ENCODE data around the gene MTCH2. TPM values are rescaled to one million over a fixed set of nuclear protein-coding genes. Genes with fewer than 3 reads are reported as not detected.

Gene MTCH2
- total RNA-seq, 1 experiment from 2014 or later, result 160 TPM

DNA sequence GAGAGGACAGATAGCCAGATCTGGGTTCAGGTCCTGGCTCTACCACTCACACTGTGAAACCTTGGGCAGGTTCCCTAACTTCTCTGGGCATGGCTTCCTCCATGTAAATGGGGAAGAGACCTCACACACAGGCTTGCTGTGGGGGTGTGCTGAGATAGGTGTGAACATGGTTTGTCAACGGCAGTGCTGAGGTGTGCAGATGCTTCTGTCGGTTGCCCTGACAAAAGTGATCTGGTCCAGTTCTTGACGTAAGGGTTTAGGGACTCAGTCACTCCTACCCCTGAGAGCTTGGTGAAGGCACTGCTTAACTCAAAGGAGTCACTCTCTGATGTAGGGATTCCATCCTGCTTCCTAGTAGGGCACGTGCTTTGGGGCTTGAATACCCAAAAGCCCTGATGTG is 50.1 kb downstream of the MTCH2 start (continued):
- no peak for TF ChIP-seq GTF2I (CRISPR knock-in tag; conservative IDR thresholded peaks at IDR 0.05)

DNA sequence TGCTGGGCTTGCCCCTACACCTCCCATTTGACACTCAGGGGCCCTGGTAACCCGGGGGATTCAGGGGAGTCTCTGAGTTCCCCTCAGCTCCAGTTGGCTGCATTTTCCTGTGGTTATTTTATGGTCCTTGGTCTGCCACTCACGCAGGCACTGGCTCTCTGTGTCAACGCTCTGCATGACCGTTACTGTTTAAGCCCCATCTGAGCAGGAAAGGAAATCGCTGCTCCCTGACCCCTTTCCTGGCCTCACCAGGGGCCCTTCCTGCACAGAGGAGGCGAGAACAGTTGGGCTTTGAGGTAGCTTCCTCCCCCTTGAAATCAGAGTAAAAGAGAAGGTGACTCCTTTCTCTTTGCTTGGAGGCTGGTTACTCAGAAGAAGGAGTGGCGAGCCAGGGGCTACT is 50.6 kb downstream of the MTCH2 start:
- ChIA-PET POLR2A (no interaction called here), CTCF (interaction anchor here (0.6 to 1.4 kb wide), 2 partner anchors 14 to 1310 kb away, joined by 3 read pairs; no protein-coding TSS in a partner anchor)
- ATAC-seq (no peak), DNase-seq (ENCODE audit: low spot score) (no peak)
- Mint-ChIP-seq H3K4me3 (0 out of 2 replicates have a peak overlapping the region, but pooled peaks have one; percentile 18), H3K27me3 (ENCODE audit: low read depth) (peaks cover 67% of the 10 kb centered on the region), H3K36me3 (no peaks in the 10 kb centered on the region), H3K4me1 (peaks cover 26% of the 10 kb centered on the region), H3K27ac (no peak overlapping the region; the same call in 1 of the 2 replicates), H3K9me3 (no peaks in the 10 kb centered on the region)
- no peak for TF ChIP-seq GRHL2 (CRISPR knock-in tag; IDR thresholded peaks at IDR 0.05; ENCODE audit: insufficient replicate concordance, severe bottlenecking)
- TF ChIP-seq, protein P1, sequence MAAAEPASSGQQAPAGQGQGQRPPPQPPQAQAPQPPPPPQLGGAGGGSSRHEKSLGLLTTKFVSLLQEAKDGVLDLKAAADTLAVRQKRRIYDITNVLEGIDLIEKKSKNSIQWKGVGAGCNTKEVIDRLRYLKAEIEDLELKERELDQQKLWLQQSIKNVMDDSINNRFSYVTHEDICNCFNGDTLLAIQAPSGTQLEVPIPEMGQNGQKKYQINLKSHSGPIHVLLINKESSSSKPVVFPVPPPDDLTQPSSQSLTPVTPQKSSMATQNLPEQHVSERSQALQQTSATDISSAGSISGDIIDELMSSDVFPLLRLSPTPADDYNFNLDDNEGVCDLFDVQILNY (CRISPR knock-in tag; IDR thresholded peaks at IDR 0.05), result no peak
- TF ChIP-seq FOXJ3 (CRISPR knock-in tag; IDR thresholded peaks at IDR 0.05; ENCODE audit: borderline replicate concordance), result no peak
- no peak for TF ChIP-seq IRF2 (CRISPR knock-in tag; IDR thresholded peaks at IDR 0.05; ENCODE audit: borderline replicate concordance, low read depth)
- TF ChIP-seq KAT7 (CRISPR knock-in tag; IDR thresholded peaks at IDR 0.05; ENCODE audit: borderline replicate concordance), result no peak
- TF ChIP-seq NR2C2 (CRISPR knock-in tag; IDR thresholded peaks at IDR 0.05), result no peak
- TF ChIP-seq, protein P2, sequence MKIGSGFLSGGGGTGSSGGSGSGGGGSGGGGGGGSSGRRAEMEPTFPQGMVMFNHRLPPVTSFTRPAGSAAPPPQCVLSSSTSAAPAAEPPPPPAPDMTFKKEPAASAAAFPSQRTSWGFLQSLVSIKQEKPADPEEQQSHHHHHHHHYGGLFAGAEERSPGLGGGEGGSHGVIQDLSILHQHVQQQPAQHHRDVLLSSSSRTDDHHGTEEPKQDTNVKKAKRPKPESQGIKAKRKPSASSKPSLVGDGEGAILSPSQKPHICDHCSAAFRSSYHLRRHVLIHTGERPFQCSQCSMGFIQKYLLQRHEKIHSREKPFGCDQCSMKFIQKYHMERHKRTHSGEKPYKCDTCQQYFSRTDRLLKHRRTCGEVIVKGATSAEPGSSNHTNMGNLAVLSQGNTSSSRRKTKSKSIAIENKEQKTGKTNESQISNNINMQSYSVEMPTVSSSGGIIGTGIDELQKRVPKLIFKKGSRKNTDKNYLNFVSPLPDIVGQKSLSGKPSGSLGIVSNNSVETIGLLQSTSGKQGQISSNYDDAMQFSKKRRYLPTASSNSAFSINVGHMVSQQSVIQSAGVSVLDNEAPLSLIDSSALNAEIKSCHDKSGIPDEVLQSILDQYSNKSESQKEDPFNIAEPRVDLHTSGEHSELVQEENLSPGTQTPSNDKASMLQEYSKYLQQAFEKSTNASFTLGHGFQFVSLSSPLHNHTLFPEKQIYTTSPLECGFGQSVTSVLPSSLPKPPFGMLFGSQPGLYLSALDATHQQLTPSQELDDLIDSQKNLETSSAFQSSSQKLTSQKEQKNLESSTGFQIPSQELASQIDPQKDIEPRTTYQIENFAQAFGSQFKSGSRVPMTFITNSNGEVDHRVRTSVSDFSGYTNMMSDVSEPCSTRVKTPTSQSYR (CRISPR knock-in tag; IDR thresholded peaks at IDR 0.05), result no peak
- no peak for TF ChIP-seq ZNF416 (CRISPR knock-in tag; IDR thresholded peaks at IDR 0.05)
- TF ChIP-seq, protein P3, sequence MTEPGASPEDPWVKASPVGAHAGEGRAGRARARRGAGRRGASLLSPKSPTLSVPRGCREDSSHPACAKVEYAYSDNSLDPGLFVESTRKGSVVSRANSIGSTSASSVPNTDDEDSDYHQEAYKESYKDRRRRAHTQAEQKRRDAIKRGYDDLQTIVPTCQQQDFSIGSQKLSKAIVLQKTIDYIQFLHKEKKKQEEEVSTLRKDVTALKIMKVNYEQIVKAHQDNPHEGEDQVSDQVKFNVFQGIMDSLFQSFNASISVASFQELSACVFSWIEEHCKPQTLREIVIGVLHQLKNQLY (CRISPR knock-in tag; IDR thresholded peaks at IDR 0.05), result no peak
- TF ChIP-seq, protein P4, sequence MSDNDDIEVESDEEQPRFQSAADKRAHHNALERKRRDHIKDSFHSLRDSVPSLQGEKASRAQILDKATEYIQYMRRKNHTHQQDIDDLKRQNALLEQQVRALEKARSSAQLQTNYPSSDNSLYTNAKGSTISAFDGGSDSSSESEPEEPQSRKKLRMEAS (CRISPR knock-in tag; IDR thresholded peaks at IDR 0.05), result no peak
- TF ChIP-seq, protein P5, sequence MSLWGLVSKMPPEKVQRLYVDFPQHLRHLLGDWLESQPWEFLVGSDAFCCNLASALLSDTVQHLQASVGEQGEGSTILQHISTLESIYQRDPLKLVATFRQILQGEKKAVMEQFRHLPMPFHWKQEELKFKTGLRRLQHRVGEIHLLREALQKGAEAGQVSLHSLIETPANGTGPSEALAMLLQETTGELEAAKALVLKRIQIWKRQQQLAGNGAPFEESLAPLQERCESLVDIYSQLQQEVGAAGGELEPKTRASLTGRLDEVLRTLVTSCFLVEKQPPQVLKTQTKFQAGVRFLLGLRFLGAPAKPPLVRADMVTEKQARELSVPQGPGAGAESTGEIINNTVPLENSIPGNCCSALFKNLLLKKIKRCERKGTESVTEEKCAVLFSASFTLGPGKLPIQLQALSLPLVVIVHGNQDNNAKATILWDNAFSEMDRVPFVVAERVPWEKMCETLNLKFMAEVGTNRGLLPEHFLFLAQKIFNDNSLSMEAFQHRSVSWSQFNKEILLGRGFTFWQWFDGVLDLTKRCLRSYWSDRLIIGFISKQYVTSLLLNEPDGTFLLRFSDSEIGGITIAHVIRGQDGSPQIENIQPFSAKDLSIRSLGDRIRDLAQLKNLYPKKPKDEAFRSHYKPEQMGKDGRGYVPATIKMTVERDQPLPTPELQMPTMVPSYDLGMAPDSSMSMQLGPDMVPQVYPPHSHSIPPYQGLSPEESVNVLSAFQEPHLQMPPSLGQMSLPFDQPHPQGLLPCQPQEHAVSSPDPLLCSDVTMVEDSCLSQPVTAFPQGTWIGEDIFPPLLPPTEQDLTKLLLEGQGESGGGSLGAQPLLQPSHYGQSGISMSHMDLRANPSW (CRISPR knock-in tag; conservative IDR thresholded peaks at IDR 0.05; ENCODE audit: low read depth), result no peak
- TF ChIP-seq, protein P6, sequence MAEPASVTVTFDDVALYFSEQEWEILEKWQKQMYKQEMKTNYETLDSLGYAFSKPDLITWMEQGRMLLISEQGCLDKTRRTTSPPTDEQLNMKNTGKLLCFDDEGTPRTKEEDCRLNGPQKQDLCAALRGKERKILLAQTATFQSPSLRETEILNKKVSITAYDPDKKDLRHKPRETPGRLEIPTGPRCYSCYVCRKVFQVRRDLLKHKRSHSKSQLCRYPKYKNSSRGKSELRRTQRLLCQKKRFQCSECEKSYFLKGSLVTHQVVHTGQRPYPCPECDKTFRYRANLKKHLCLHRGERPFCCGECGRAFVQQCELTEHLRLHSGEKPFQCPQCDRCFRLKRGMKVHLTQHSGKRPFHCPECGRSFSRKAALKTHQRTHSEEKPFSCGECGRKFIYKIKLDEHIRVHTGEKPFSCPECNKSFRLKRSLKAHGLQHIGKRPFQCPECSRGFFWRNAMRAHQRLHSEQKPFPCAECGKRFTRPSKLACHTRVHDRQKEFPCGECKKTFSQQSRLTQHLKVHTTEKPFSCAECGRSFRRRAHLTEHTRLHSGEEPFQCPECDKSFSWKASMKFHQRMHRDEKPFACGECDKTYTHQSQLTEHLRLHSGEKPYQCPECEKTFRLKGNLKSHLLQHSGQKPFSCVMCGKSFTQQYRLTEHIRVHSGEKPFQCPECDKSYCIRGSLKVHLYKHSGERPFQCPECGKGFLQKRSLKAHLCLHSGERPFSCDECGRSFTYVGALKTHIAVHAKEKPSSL (CRISPR knock-in tag; conservative IDR thresholded peaks at IDR 0.05), result no peak
- no peak for TF ChIP-seq NFE2L1 (CRISPR knock-in tag; IDR thresholded peaks at IDR 0.05)
- TF ChIP-seq, protein P7, sequence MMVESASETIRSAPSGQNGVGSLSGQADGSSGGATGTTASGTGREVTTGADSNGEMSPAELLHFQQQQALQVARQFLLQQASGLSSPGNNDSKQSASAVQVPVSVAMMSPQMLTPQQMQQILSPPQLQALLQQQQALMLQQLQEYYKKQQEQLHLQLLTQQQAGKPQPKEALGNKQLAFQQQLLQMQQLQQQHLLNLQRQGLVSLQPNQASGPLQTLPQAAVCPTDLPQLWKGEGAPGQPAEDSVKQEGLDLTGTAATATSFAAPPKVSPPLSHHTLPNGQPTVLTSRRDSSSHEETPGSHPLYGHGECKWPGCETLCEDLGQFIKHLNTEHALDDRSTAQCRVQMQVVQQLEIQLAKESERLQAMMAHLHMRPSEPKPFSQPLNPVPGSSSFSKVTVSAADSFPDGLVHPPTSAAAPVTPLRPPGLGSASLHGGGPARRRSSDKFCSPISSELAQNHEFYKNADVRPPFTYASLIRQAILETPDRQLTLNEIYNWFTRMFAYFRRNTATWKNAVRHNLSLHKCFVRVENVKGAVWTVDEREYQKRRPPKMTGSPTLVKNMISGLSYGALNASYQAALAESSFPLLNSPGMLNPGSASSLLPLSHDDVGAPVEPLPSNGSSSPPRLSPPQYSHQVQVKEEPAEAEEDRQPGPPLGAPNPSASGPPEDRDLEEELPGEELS (CRISPR knock-in tag; IDR thresholded peaks at IDR 0.05), result no peak
- TF ChIP-seq NR3C1 (CRISPR knock-in tag; conservative IDR thresholded peaks at IDR 0.05; ENCODE audit: low read depth), result no peak
- TF ChIP-seq, protein P8, sequence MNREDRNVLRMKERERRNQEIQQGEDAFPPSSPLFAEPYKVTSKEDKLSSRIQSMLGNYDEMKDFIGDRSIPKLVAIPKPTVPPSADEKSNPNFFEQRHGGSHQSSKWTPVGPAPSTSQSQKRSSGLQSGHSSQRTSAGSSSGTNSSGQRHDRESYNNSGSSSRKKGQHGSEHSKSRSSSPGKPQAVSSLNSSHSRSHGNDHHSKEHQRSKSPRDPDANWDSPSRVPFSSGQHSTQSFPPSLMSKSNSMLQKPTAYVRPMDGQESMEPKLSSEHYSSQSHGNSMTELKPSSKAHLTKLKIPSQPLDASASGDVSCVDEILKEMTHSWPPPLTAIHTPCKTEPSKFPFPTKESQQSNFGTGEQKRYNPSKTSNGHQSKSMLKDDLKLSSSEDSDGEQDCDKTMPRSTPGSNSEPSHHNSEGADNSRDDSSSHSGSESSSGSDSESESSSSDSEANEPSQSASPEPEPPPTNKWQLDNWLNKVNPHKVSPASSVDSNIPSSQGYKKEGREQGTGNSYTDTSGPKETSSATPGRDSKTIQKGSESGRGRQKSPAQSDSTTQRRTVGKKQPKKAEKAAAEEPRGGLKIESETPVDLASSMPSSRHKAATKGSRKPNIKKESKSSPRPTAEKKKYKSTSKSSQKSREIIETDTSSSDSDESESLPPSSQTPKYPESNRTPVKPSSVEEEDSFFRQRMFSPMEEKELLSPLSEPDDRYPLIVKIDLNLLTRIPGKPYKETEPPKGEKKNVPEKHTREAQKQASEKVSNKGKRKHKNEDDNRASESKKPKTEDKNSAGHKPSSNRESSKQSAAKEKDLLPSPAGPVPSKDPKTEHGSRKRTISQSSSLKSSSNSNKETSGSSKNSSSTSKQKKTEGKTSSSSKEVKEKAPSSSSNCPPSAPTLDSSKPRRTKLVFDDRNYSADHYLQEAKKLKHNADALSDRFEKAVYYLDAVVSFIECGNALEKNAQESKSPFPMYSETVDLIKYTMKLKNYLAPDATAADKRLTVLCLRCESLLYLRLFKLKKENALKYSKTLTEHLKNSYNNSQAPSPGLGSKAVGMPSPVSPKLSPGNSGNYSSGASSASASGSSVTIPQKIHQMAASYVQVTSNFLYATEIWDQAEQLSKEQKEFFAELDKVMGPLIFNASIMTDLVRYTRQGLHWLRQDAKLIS (CRISPR knock-in tag; IDR thresholded peaks at IDR 0.05; ENCODE audit: borderline replicate concordance), result no peak
- no peak for TF ChIP-seq JAZF1 (CRISPR knock-in tag; IDR thresholded peaks at IDR 0.05)
- TF ChIP-seq ZNF423 (CRISPR knock-in tag; IDR thresholded peaks at IDR 0.05), result no peak
- no peak for TF ChIP-seq TEAD1 (CRISPR knock-in tag; IDR thresholded peaks at IDR 0.05)

Data from WTC11 (cell line).